Epithelial cell of proximal tubule (primary cell): ENCODE measurements around the gene RHOBTB3. TPM values are rescaled to one million over a fixed set of nuclear protein-coding genes. Genes with fewer than 3 reads are reported as not detected.
A peak's percentile ranks its signal among the peaks of the same experiment; 100 is the strongest.

ENCODE experiments used
- DNase-seq: peaks from one replicate; pipeline ENCODE4 v3.0.0-alpha.2; 2011; ENCODE audit warnings: low read depth
- H3K4me3 ChIP-seq: 2 replicates; pipeline ENCODE4 v1.5.1; 2011; ENCODE audit warnings: low read depth, mild to moderate bottlenecking, low read length
- CTCF ChIP-seq: conservative IDR thresholded peaks from 2 replicates; pipeline ENCODE4 v1.5.1; 2012; ENCODE audit warnings: low read depth, mild to moderate bottlenecking, low read length
- total RNA-seq: library from RNA; depleted of rRNA; stranded (reverse); fragments of >200 nt; gene quantifications from 2 replicates; pipeline ENCODE4 v1.2.3, GENCODE V29; 2015

The RHOBTB3 gene
- 39.9 and 86.4 TPM in 2 replicates for total RNA-seq

- no peak for DNase-seq
- peak within 1 kb of the TSS; percentile 81 for H3K4me3 ChIP-seq
- TF ChIP-seq CTCF = no peak
These were observed at the start of gene RHOBTB3 for GRCh38 chr5:95730730-95731570. Gene RHOBTB3 (plus strand): TSS chr5:95731336. CDS start chr5:95731683, 347 bp downstream.

- no peak within 1 kb of the TSS for H3K4me3 ChIP-seq
- no peak for TF ChIP-seq CTCF
- DNase-seq = no peak
These were observed 48.2 kb upstream of the RHOBTB3 start, which contains the start of gene SPATA9 for GRCh38 chr5:95682891-95683290. Gene SPATA9 (minus strand): TSS chr5:95682991. CDS start chr5:95682854, 137 bp downstream.

GRCh38 chr5:95684361-95684760 lies 46.8 kb upstream of the RHOBTB3 start:
- DNase-seq = no peak
- H3K4me3 ChIP-seq = no peak overlapping the region
- no peak for TF ChIP-seq CTCF

- no peak for DNase-seq
- no peak overlapping the region for H3K4me3 ChIP-seq
- TF ChIP-seq CTCF = no peak
These were observed 44.5 kb upstream of the RHOBTB3 start for GRCh38 chr5:95686651-95687050.

GRCh38 chr5:95689680-95690079 lies 41.5 kb upstream of the RHOBTB3 start:
- no peak for TF ChIP-seq CTCF
- no peak for DNase-seq
- no peak overlapping the region for H3K4me3 ChIP-seq

GRCh38 chr5:95690333-95690732 lies 40.8 kb upstream of the RHOBTB3 start:
- TF ChIP-seq CTCF = no peak
- no peak for DNase-seq

More at GRCh38 chr5:95690333-95690732, 40.8 kb upstream of the RHOBTB3 start:
- H3K4me3 ChIP-seq = no peak overlapping the region
